ENCODE measurements around the gene YWHAQ. TPM values are rescaled to one million over a fixed set of nuclear protein-coding genes. Genes with fewer than 3 reads are reported as not detected.
A peak's percentile ranks its signal among the peaks of the same experiment; 100 is the strongest.

YWHAQ gene
- total RNA-seq, 1 experiment from 2014 or later: 307 TPM

DNA sequence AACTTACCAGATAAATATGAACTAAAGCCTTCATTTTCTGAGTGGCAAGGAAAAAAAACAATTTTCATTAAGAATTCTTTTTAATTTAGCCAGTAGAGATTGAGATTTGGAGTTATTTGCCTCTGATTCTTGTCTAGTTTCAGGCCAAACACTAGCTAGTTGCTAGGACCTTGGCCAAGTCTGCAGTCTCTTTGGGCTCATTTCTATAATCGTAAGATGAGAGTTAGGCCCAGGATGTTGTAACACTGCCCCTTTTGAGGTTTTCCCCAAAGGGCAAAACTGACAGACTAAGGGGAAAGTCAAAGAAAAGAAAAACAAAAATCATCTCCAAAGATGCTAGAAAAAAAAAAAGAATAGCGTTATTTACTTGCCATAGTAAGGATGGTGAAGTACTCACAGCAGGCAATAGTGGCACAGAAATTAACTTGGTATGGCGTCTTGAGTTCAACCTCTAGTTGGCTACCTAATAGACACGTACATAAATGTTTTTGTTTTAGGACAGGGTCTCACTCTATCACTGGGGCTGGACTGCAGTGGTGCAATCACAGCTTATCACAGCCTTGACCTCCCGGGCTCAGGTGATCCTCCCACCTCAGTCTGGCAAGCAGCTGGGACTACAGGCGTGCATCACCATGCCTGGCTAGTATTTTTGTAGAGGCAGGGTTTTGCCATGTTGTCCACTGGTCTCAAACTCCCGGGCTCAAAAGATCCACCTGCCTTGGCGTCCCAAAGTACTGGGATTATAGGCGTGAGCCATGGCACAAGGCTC is 52.1 kb downstream of the YWHAQ start:
- no peak overlapping the region for H3K4me3 Mint-ChIP-seq (ENCODE audit: low read depth, unreplicated experiment)
- TF ChIP-seq CTCF (IDR thresholded peaks at IDR 0.05; ENCODE audit: unreplicated experiment): no peak
- H3K27ac Mint-ChIP-seq (ENCODE audit: unreplicated experiment): no peak overlapping the region
- BruUV-seq (replicated peaks): no TSS peak
- intact Hi-C loops (cut with micrococcal nuclease; ENCODE audit: unreplicated experiment): no loop called here
- no peaks in the 10 kb centered on the region for H3K9me3 Mint-ChIP-seq (ENCODE audit: low read depth, unreplicated experiment)
- H3K27me3 Mint-ChIP-seq (ENCODE audit: unreplicated experiment): no peaks in the 10 kb centered on the region
- H3K4me1 Mint-ChIP-seq (ENCODE audit: low read depth, unreplicated experiment): no peaks in the 10 kb centered on the region
- no peak for DNase-seq
- H3K36me3 Mint-ChIP-seq (ENCODE audit: insufficient read depth, unreplicated experiment): peaks cover 24% of the 10 kb centered on the region
- CTCF ChIA-PET: interaction anchor here (0.7 to 0.8 kb wide), 2 partner anchors 14 to 52 kb away, joined by 3 to 5 read pairs; partner anchors contain the start of gene YWHAQ

GRCh38 chr2:9574331-9574730 is 56.5 kb downstream of the YWHAQ start:
- TF ChIP-seq CTCF (IDR thresholded peaks at IDR 0.05; ENCODE audit: unreplicated experiment): no peak
- H3K27ac Mint-ChIP-seq (ENCODE audit: unreplicated experiment): peak overlapping the region; percentile 39
- intact Hi-C loops (cut with micrococcal nuclease; ENCODE audit: unreplicated experiment): no loop called here
- no peaks in the 10 kb centered on the region for H3K27me3 Mint-ChIP-seq (ENCODE audit: unreplicated experiment)
- CTCF ChIA-PET: no interaction called here
- no peaks in the 10 kb centered on the region for H3K9me3 Mint-ChIP-seq (ENCODE audit: low read depth, unreplicated experiment)
- H3K4me3 Mint-ChIP-seq (ENCODE audit: low read depth, unreplicated experiment): no peak overlapping the region
- BruUV-seq (replicated peaks): no TSS peak
- H3K36me3 Mint-ChIP-seq (ENCODE audit: insufficient read depth, unreplicated experiment): no peaks in the 10 kb centered on the region
- H3K4me1 Mint-ChIP-seq (ENCODE audit: low read depth, unreplicated experiment): no peaks in the 10 kb centered on the region
- DNase-seq: no peak

DNA sequence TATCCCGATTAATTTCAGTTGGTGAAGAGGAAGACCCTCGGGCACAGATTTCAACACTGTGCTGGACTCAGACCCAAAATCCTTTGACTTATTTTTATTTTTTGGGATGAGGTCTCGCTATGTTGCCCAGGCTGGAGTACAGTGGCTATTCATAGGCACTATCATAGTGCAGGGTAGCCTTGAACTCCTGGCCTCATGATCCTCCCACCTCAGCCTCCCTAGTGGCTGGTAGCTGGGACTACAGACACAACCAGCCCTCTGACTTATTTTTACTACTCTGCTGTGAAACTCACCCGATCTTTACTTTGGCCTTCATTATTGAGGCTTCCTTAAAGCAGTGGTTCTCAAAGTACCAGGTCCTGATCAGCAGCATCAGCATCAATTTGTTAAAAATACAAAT is 57.0 kb downstream of the YWHAQ start:
- no peak for DNase-seq
- Mint-ChIP-seq H3K4me3 (ENCODE audit: low read depth, unreplicated experiment) (no peak overlapping the region), H3K36me3 (ENCODE audit: insufficient read depth, unreplicated experiment) (no peaks in the 10 kb centered on the region), H3K27ac (ENCODE audit: unreplicated experiment) (no peak overlapping the region), H3K27me3 (ENCODE audit: unreplicated experiment) (no peaks in the 10 kb centered on the region), H3K9me3 (ENCODE audit: low read depth, unreplicated experiment) (no peaks in the 10 kb centered on the region), H3K4me1 (ENCODE audit: low read depth, unreplicated experiment) (no peaks in the 10 kb centered on the region)
- intact Hi-C loops (cut with micrococcal nuclease; ENCODE audit: unreplicated experiment): no loop called here
- BruUV-seq (replicated peaks): no TSS peak
- TF ChIP-seq CTCF (IDR thresholded peaks at IDR 0.05; ENCODE audit: unreplicated experiment): no peak
- CTCF ChIA-PET: no interaction called here

GRCh38 chr2:9573013-9573720 is 57.6 kb downstream of the YWHAQ start:
- Mint-ChIP-seq H3K36me3 (ENCODE audit: insufficient read depth, unreplicated experiment) (no peaks in the 10 kb centered on the region), H3K9me3 (ENCODE audit: low read depth, unreplicated experiment) (no peaks in the 10 kb centered on the region), H3K27ac (ENCODE audit: unreplicated experiment) (no peak overlapping the region), H3K4me1 (ENCODE audit: low read depth, unreplicated experiment) (no peaks in the 10 kb centered on the region), H3K4me3 (ENCODE audit: low read depth, unreplicated experiment) (no peak overlapping the region), H3K27me3 (ENCODE audit: unreplicated experiment) (no peaks in the 10 kb centered on the region)
- CTCF ChIA-PET: interaction anchor here (1.0 kb wide), 1 partner anchor 196 kb away, joined by 3 read pairs; no protein-coding TSS in a partner anchor
- no TSS peak for BruUV-seq (replicated peaks)
- TF ChIP-seq CTCF (IDR thresholded peaks at IDR 0.05; ENCODE audit: unreplicated experiment): no peak
- DNase-seq: no peak
- intact Hi-C loops (cut with micrococcal nuclease; ENCODE audit: unreplicated experiment): no loop called here
